ENCODE measurements around the gene CACNG5.

CACNG5 gene

DNA sequence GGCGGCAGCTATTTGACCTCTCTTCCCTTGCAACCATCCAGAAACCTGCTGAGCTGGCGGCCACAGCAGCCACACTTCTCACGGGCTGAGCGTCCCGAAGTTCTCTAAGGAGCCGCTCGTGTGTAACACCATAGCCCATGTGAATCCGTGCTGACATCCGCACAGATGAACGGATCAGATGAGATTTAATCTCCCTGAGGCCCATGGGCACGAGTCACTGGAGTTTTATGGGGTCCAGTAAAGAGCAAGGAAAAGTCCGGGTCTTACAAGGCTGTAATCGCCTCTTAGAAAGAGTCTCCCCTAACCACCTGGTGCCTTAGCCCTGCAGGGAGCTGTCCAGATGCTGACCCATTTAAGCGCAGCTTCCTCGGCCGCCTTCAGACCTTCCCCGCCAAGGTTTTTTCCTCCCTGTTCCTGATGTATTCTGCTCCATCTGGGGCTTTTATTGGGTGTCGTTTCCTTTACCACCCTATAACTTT, 5.5 kb upstream of the CACNG5 start:
- DNase-seq = no peak

DNA sequence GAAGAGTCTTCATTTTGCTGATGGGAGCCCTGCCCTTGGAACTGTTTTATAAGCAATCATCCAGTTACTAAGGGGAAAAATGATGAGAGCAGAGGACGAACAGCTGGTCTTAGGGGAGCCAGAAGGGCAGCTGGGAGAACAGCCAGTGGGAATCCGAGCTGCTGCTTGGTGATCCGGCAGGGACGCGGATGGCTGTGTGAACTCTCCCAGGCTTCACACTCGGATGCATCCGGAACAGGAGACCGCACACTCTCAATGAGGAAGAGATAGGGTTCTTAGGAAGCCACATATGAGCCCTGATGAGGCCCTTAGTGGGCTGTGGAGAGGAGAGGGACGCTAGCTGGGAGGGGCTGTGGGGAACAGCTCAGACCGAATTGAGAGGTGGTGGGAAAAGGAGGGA, 5.0 kb upstream of the CACNG5 start:
- peak; percentile 58 for DNase-seq

DNA sequence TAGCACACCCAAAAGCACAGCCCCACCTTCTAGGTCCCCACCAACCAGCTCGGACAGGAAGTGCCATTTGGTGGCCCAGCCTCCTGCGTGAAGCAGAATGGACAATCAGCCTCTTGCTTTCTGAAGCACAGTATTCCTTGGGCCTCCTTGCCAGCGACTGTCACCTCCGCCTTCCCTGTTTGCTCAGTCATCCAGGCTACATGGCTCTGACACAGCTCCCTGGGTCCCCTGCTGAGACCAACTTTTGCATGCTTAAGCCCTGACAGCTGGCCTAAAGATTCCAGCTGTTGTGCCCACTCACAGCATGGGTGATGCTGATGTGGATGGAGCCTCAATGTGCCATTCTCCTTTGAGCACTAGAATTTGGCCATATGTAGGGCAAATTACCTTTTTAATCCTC, 4.5 kb upstream of the CACNG5 start:
- peak; percentile 20 for DNase-seq

DNA sequence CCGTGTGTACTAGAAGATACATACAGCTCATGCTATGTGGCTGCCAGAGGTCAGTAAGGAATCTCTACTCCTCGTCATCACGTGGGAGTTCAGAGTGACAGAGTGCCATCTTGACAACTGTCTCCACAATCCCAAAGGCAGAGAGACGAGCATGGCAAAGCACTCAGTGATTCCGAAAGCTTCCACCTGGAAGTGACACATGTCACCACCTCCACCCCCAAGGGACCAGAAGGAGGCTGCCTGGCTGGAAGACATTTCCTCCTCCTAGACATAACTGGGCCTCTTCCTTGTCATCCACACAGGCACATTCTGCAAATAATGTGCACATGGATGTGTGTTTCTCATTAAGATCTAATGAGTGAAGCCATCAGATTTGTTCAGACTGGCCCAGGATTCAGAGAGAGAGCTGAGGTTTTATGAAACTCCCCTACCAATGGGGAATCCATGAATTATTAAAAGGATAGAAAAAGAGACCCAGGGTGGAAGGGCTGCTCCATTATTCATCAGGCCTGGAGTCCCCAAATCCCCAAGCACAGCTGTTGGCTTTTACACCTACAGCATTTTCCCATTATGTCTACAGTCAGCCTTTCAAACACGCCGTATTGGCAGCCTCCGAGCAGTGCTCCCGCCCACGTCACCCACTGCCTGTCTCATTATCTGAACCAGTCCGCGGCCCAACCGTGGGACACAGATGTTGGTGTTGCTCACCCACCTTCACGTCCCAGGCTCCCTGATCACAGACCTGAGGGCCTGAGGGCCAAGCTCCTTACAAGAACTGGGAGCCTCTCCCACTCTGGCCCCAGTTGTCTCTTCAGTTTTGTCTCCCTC, 3.3 kb upstream of the CACNG5 start:
- DNase-seq = no peak

DNA sequence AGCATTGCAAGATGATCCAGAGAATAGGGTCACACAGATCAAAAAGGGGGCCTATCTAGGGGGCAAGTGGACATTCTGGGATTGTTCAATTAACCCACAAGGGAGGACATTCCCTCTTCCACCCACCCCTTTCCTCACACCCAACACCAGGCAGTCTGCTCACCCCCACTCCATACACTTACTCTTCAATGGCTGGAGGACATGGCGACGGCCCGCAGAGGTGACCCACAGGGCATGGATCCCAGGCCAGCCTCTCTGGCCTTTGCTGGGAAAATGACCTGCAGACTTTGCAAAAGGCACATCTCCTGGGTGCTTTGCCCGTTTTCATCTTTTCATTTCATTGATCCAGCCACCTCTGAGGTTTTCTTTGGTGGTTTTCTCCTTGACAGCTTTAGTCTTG, 1.7 kb upstream of the CACNG5 start:
- no peak for DNase-seq

DNA sequence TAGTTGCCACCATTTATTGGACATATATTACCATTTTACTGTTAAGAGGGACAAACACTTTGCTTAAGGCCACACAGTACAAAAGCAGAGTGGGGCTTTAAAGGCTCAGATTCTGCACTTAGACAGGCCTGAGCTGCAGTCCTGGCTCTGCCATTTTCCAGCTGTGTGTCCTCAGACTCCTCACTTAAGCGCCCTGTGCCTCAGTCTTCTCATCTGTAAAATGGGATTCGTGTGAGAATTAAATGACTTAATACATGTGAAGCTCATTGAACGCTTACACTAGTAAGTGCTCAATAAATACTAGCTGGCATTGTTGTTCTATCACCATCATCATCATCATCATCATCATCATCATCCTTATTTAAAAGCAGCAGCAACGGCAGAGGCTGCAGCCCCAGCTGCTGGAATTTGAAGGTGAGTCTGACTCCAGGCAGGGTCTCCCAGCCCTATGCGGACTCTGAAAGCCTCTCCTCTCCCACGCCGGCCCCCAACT, 445 bp upstream of the CACNG5 start:
- no peak for DNase-seq

DNA sequence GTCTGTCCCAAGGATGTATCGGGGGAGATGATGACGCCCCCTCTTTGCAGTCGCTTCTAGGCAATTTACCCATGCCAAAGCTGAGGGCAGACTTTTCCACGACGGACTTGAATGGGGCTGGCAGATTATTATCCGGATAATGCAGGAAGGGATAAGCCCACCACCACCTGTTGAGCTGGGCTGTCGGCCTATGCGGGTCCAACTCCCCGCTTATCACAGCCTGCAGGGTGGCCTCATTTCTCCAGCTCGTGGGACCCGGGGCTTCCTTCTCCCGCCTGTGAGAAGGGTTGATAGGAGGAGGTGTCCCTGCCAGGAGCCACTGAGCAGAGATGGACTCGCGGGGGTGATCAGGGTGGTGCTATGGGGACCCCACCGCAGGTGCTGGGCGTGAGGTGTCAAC, 559 bp downstream of the CACNG5 start:
- no peak for DNase-seq

DNA sequence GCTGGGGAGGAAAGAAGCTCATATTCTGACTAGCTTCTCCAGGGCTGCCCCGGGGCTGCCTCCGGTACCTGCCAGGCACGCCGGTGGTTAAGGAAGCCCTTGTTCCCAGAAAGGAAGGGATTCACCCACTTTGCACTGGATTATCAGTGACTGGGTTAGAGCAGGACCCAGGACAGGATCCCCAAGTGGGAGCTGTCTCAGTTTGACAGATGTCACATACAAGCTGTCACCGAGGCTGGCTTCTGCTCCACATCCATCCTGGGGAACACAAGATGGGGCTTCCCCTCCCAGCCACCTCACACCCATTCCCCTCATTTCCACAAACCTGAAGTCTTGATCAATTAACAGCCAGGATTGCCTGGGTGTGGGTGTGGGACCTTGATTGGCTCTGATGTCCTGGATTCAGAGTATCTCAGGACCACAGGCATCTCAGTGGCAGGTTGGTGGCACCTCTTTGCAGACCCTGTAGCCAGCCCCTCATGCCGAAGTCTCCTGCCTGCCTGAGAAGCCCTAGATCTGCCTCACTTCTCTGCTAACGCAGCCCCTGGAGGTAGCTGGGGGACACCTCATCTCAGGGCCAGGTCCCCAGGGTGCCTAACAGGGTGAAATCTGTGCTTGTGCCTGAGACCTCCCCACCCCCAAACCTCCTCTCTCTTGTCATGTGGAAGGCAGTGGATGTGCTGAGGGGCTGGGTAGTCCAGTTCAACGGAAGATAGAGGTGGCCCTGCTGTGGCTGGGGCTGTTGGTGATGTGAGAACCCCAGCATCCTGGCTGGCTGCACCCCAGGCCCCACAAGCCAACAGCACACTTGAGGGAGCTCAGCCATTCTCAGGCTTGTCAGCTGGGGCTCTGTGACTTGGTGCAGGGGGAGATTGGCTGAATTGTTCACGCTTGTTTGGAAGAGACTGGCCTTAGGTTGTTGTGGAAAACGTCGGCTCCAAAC, 1.4 kb downstream of the CACNG5 start:
- no peak for DNase-seq

DNA sequence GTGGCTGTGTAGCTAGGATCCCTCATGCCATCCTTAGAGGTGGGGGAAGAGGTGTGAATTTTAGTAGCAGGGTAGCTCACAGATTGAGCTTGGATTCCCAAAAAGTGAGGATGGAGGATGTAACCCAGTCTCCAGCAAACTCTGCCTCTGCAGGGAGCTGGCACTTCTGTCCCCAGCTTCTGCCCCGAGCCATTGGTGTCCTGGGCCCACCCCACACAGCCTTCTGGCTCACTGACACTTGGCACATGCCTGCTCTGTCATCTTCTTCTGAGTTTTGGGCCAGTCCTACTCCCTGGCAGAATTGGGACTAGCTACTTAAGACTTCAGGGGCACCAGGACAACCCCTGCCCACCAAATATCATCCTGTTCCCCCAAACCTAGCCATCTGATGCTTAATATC, 2.3 kb downstream of the CACNG5 start:
- DNase-seq = no peak

DNA sequence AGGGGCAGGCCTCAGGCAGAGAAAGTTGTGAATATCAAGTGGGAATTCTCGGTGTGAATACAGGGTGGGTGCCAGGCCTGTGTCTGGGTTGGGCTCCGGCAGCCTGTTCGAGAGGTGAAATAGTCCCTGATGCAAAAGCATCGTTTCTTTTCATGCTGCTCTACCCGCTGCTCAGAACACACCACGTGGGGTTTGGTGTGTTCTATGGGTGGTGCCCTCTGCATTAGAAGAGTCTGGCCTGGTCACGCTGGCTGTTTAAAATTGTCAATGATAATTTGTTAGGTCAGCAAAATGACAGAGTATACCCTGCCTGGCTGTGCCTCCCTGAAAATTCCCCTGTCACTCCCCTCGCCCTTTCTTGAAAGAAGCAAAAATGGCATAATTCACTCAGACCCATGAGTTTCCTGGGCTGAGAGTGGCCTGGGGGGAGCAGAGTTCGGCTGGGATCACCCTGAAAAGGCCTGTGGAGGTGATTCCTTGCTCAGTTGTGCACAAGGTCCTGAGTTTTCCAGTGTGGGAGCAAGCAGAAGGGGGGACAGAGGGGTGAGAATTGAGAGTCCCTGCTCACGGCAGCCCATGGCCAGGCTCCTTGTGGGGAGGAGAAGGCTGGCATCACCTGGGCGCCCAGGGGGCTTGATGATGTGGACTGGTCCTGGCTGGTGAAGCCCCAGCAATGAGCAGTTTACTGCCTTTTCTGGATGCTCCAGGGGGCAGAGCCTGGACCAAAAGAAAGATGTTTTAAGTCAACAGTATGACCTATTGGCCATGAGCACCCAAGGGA, 3.2 kb downstream of the CACNG5 start:
- no peak for DNase-seq

DNA sequence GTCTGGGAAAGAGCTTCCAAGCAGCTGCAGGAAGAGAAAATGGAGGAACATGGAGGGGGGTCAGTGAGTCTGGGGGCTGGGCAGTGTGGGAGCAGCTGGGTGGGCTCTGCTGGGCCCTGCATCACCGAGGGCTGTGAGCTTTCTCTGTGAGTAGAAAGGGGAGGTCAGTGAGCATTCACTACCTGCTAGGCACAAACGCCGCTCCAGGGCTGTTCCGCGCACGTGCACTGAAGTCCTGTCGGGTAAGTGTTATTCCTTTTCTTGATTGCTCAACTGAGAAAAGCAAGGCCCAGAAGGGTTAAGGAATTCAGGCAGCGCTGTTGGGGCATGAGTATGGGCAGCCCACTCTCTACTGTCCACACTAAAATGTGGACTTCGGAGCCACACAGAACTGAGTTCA, 4.7 kb downstream of the CACNG5 start:
- no peak for DNase-seq

DNA sequence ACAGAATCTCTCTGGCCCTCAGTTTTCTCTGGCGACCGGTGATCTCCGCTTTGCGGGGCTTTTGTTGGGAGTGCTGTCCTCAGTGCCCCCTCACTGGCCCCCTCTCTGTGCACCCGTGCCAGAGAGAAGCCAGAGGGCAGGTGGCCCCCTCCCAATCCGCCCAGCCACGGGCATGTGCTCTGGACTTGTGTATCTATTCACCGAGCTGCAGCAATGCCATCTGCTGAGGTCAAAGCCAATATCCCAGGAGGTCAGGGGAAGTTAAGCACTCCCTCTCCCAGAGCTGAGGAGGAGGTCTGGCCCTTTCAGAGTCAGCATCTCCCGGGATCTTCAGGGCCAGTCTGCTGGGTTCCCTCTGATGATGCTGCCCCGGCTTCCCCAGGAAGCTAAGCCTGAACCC, 5.1 kb downstream of the CACNG5 start:
- no peak for DNase-seq

DNA sequence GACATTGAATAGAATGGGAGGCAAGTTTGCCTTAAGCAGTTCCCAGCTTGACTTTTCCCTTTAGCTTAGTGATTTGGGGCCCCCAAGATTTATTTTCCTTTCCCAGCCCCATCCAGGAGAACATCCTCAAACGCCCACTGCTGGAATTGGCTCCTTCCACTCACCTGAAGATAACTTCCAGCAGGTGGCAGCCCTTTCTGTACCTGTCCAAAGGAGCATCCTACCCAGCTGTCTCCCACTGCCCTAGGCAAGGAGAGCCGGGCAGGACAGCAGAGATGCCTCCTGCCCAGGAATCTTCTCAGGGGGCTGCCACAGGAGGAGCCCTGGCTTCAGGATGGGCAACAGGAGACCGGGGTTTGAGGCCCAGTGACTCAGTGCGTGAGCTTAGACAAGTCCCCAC, 6.4 kb downstream of the CACNG5 start:
- no peak for DNase-seq

DNA sequence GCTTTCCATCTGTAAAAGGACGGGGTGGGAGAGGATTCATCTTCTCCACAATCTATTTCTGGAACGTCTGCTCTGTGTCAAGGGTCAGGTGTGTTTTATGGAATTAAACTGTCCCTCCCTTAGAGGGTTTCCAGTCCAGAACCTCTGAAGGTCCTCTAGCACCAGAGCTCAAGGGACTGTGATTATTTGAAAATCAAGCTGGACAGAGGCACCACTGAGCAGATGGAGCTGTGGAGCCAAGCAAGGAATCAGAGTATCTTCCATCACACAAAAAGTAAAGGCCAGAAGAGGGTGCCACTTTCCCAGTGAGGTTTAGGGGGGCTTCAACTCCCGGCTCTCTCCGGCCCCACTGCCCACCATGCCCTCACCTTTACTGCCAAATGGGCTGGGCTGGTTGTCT, 6.8 kb downstream of the CACNG5 start:
- no peak for DNase-seq

DNA sequence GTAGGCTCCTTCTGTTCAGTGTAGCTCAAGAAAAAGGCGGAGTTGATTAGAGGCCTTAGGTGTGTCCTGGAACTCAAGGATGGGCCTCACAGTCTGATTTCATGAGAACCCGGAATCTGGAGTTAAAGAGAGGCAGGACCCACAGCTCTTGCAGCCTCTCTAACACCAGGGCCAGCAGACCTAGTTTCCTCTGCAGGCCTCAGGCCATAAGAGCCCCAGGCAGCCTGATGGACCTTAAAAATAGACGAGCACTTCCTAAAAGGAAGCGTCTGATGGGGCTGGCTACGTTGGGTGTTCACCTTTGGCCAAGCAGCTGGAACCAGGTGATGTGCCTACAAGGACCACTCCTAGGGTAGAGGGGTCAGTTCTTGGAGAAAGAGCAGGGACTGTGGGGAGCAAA, 7.6 kb downstream of the CACNG5 start:
- no peak for DNase-seq

DNA sequence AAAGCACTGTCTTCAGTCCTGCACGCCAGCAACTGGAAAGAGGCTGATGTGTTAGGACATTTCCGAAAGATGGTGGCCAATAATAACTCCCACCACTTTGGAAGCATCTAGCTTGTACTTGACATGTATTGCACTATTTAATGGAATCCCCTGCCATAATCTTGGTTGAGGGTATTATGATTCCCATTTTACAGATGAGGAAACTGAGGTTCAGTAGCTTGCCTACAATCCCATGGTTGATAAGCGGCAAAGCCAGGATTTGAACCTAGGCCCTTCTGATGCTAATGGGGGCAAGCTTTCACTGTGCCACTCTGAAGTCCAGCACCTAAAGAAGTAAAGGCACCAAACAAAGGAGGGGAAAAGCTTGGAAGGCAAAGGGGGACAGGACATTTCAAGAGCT, 8.0 kb downstream of the CACNG5 start:
- no peak for DNase-seq

DNA sequence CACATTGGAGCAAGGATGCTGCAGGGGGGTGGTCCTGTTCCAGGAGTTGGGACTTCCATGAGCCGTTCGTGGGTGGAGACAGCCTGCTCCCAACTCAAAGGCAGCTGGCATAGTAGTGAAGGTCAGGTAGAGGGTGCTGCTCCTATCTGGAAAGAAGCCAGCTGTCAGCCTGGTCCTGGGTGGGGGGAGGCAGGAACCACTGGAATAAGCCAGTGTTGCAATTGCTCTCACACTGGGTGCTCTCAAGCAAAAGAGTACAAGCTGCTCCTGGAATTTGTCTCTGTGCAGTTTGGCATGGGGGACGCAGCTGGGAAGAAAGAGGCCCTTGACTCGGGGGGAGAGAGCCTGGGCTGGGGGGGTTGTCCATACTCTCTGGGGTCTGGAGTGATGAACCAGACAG, 8.7 kb downstream of the CACNG5 start:
- DNase-seq = no peak

DNA sequence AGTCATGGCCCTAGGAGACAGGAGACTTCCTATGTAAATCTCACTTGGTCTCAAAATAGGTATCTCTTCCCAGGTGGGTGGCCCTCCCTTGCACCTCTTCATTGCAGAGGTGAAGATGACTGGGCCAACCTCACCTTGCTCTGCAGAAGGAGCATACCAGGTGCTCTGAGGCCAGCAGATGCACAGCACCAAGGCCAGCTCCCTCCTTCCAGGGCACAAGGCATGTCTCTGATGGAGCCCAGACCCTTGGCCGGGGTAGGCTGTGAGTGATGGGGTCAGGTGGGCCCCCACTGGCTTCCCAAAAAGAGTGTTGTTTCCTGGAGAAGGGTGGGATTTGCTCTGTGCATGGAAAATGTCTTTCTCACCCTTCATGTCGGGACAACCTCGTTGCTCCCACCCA, 12.8 kb downstream of the CACNG5 start:
- DNase-seq = no peak

DNA sequence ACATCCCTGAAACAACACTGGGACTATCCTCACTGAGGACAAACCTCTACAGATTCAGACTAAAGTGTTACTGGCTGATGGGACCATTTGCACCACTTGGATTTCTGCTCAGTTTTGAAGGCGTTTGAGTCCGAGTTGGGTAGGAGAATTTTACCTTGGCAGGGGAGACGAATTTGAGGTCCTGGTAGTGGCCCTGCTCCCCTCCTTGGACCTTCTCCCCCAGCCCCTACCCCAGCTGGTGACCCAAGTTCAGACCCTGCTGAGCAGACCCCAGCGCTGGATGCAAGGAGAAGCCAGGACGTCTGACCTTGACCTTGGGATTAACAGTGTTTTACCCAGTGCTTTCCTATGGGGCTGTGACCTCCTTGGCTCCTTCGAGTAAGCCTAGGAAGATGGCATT, 13.6 kb downstream of the CACNG5 start:
- no peak for DNase-seq

DNA sequence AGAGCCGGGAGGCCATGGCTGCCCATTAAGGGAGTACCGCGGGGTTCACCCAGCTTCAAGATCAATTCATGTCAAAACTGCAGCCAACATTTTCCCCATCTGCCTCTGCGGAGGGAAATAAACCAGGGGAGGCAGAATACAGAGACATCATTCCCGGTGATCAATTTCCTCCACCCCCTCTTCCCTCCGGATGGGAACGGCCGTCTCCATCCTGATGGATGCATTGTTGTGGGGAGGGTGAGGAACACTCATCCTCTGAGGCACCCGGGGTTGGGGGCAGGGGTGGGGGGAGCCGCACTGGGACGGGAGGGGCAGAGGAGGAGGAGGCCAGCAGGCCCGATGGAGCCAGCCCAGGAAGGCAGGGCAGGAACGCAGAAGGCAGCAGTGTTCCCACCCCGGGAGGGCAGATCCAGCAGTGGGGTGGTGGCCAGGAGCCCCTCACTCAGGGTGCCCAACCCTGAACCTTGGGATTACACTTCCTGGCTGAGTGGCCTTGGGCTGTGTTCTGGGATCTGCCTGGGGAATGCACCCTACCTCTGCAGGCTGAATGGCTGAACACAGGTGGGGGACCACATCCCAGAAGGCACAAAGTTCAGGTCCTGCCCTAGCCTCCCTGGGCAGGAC, 14.2 kb downstream of the CACNG5 start:
- no peak for DNase-seq

DNA sequence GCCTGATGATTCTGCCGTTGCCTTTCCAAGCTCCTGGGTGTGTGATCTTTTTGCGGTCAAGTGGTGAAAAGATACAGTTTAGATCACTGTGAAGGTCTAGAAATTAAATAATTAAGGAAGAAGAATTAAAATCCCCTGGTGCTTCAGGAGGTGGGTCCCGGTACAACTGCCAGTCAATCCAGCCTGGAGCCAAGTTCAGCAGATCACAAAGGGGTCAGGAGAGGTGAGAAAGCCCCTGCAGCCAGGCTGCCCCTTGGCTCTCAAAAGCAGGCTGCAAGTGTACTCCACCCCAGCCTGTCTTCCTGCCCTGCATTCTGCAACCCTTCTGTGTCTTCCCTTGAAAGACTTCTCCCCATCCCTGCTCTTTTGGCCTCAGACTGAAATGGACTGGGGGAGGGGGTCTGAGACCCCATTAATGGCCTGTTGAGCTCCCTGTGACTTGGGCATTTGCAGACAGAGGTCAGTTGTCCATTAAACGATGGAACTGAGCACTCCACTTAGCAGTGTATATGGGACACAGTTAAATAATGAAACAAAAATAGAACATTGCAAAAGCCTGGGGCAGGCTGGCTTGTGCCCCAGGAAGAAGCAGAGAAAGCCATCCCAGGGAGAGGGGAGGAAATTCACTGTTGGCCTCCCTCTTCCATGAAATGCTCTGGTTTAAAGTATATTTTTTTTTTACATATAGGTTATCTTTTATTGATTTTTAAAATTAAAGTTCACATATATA, 15.1 kb downstream of the CACNG5 start:
- DNase-seq = no peak

DNA sequence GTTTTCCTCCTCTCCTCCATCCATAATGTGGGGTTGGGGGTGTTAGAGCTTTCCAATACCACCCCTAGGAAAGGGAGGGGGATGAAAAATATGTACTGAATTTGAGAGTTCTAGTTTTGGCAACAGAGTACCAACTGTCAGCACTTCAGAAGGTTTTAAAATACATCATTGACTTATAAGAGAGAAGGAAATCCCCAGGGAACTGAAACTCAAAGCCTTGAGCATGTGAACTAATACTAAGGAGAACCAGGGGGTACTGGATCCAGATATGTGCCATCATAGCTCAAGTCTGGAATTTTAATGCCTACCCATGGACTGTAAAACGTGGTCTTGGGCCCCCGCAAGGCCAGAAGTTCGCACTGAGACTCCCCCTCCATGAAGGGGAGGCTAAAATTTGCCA, 15.8 kb downstream of the CACNG5 start:
- DNase-seq = no peak
